Activated gamma-delta T cell treated with anti-CD3 and anti-CD28 coated beads, Interleukin-2, amount 50 U/mL, for 16 hours (primary cell): ENCODE data around the gene PLXNA2.

Experiments used
- DNase-seq: peaks from one replicate; pipeline ENCODE4 v3.0.0-alpha.2; 2020; ENCODE audit warnings: low read depth

The PLXNA2 gene

GRCh38 chr1:208205216-208206013 is 38.8 kb downstream of the PLXNA2 start:
- no peak for DNase-seq

GRCh38 chr1:208204779-208205178 is 39.4 kb downstream of the PLXNA2 start:
- DNase-seq: no peak

GRCh38 chr1:208203848-208204609 is 40.2 kb downstream of the PLXNA2 start:
- DNase-seq: no peak

GRCh38 chr1:208203127-208203847 is 40.9 kb downstream of the PLXNA2 start:
- no peak for DNase-seq

- no peak for DNase-seq
Observed at GRCh38 chr1:208202333-208202995, 41.7 kb downstream of the PLXNA2 start.

- no peak for DNase-seq
Observed at GRCh38 chr1:208201229-208201628, 43.0 kb downstream of the PLXNA2 start.

- DNase-seq: no peak
Observed at GRCh38 chr1:208200116-208200515, 44.1 kb downstream of the PLXNA2 start.

GRCh38 chr1:208198236-208198635 is 45.9 kb downstream of the PLXNA2 start:
- DNase-seq: no peak

GRCh38 chr1:208194944-208195343 is 49.2 kb downstream of the PLXNA2 start:
- DNase-seq: no peak

GRCh38 chr1:208192995-208193394 is 51.2 kb downstream of the PLXNA2 start:
- DNase-seq: no peak

GRCh38 chr1:208190784-208191183 is 53.4 kb downstream of the PLXNA2 start:
- no peak for DNase-seq

GRCh38 chr1:208189716-208190115 is 54.5 kb downstream of the PLXNA2 start:
- DNase-seq: no peak

GRCh38 chr1:208189183-208189582 is 55.0 kb downstream of the PLXNA2 start:
- DNase-seq: no peak

- DNase-seq: no peak
Observed at GRCh38 chr1:208188607-208189006, 55.6 kb downstream of the PLXNA2 start.

GRCh38 chr1:208187499-208188041 is 56.6 kb downstream of the PLXNA2 start:
- no peak for DNase-seq

GRCh38 chr1:208185801-208186231 is 58.4 kb downstream of the PLXNA2 start:
- no peak for DNase-seq

GRCh38 chr1:208184966-208185654 is 59.1 kb downstream of the PLXNA2 start:
- no peak for DNase-seq

- no peak for DNase-seq
Observed at GRCh38 chr1:208183977-208184911, 59.9 kb downstream of the PLXNA2 start.

GRCh38 chr1:208182880-208183645 is 61.1 kb downstream of the PLXNA2 start:
- no peak for DNase-seq
